ENCODE measurements around the gene MYO5C.
"Not testable (repeated sequence)": the region's sequence is repeated elsewhere in the genome, so short reads cannot be mapped to it uniquely, and the experiment has no call there.

Gene MYO5C

DNA sequence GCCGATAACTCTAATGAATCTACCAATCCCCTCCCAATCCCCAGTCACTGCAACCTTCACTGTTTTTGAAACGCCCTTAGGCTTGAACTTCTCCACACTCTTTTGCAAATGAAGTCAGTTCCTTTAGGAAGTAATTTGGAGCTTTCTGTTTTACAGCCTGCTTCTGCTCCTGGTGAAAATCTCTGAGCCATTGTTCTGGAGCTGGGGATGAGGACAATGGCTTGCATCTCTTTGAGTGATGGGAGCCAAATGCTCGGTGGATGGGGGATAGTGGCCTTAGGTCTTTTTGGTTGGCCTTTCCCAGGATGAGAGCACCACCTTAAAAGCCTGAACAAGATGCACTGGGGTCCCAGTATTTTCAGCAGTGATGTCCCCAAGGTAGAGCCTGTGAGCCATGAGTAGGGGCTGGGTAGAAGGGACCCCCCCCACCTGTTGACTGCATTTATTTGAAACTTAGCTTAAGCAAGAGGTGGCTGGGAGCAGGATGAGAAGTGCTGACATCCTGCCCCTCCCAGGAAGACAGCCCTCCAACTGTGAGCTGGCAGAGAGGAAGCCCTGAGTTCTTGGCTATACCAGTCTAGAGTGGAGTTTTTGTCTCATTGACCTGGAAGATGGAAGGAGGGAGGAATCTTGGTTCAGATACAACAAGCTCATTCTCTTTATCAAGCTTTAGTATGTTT, 7.6 kb upstream of the MYO5C start:
- no peak for DNase-seq

DNA sequence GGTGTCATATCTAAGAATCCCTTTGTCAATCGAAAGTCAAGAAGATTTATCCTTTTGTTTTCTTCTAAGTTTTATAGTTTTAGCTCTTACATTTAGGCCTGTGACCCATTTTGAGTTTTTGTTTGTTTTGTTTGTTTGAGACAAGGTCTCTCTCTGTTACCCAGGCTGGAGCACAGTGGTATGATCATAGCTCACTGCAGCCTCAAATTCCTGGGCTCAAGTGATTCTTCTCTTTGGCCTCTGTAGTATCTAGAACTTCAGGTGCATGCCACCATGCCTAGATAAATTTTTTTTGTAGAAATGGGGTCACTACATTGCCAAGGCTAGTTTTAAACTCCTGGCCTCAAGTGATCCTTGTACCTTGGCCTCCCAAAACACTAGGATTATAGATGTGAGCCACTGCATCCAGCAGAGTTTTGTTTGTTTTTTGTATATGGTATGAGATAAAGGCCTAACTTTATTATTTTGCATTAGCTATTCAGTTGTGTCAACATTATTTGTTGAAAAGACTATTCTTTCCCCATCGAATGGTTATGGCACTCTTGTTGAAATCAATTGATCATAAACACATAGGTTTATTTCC, 5.8 kb upstream of the MYO5C start:
- DNase-seq = no peak

DNA sequence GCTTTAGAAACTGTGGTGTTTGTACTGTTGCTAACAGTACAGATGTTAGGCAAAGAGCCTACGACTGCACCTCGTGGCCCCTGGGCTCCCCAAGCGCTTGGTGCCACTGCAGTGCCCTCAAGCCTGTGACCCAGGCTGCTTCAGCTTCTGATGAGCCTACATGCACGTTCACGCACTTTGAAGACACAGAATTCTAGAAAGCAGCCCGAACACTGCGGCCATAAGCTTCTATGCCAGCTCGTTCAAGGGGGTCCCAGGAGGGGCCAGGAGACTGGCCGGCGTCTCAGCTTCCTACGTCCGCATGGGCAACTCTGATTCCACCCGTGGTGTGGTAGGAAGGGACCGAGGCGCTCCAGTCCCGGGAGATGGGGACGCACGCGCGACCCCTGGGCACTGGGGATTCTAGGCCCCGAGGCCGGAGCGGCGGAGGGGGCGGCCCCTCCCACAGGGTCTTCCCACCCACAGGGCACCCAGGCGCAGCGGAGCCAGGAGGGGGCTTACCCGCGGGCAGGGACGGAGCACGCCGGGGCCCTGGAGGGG, 653 bp downstream of the MYO5C start:
- no peak for DNase-seq

DNA sequence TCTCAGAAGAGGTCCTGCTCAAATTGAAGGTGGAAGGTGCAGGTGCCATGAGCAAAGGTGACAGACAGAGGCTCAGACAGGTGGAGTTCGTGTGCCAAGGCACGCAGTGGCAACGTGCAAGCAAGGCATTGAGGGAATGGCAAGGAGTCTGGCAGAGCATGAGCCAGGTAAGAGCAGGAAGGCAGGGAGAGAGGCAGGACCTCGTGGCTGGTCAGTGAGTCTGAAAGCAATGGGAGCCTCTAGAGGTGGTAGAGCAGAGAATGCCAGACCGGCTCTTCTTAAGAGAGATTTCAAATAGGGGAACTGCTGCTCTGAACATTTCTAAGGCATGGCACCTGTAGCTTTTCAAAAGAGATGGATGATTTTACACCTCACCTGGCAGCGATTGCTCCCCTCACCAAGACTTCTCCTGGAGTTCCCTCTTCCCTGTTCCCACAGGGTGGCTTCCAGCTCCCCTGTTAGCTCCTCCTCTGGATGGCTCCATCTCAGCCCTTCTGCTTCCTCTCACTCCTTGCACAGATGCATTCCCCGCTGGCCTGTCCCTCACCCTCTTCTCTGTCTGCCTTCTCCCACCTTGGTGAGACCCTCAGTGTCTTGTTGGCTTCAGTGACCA, 2.7 kb downstream of the MYO5C start:
- no peak for DNase-seq

DNA sequence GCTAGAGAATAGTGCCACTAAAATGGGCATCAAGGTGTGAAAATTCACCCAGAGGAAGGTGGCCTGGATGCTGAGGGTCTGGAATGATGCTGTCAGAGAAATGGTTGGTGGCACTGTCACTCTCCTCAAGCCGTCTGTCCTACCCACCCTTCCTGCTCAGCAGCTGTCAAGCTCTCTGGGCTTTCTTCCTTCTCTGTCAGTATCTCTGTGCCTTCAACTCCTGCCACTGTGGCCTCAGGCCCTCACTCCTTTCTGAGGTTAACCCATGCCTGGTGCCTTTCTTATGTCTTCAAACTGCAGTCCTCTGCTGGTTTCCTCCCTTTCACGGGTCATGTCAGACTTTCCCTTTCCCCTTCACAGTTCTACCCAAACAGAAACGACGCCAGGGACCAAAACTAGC, 4.4 kb downstream of the MYO5C start:
- no peak for DNase-seq

DNA sequence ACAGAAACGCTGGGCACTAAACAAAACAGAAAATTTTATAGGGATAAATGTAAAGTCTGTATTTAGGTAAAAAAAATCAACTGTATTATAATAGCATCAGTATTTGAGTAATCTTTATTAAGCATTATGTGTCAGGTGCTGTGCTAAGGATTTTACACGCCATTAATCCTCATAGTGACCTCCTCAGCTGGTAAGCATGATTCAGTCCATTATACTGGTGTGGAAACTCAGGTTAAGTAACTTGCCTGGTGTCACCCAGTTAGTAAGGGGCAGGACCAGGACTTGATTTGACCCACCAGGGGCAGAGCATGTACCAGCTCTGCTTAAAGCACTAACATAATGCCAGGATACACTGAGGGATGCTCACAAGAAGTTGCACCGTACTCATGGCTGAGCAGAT, 4.8 kb downstream of the MYO5C start:
- DNase-seq = no peak

DNA sequence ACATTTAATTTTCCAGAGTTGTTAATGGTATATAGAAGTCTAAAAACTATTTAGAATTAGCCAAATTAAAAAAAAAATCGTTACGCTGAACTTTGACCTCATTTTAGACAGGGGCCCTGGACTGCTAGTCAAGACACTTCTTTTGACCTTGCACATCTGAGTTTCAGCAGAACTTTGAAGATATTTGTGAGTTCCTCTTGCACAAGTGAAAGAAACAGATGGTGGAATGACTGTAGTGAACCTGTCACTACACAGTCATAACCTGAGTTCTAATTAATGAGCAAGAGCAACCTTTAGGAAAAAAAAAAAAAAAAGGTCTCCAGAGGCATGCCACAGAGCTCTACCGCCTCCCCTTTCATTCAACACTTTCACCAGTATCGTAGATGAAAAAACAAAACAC, 5.3 kb downstream of the MYO5C start:
- no peak for DNase-seq

DNA sequence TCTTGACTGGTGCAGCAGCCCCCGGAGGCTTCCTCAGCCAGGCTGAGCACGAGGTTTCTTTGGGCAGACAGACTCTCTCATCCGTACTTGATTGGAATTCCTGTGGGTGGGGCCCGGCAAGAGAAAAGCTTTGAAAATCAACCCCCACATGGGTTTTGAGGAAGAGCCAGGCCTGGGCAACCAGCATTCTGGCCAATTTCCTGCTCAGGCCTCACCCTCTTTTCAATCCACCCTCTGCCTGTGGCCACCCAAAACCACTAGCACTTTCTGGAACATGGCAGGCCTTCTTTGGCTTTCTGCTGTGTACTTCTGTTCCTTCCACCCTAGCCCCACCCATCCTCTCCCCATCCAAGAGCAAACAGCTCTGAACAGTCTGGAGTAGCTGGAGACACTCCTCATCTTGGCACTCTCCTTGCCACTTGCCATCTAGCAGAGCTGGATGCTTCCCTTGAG, 5.9 kb downstream of the MYO5C start:
- DNase-seq = no peak

DNA sequence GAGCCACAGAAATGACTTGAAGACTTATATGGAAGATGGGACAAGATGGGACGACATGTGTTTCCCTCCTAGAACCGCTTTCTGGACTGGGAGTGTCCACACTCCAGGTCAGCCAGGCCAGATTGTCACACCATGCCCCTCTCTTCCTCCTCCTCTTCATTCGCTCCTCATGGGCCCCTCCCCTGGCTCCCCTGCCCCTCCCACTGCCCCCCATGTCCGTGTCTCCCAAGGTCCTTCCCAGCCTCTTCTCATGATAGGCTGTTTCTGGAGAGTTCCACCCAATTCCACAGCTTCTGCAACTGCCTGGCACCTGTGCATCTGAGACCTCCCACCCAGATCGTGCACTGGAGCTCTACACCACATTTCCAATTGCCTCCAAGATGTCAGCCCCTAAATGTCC, 6.6 kb downstream of the MYO5C start:
- no peak for DNase-seq

DNA sequence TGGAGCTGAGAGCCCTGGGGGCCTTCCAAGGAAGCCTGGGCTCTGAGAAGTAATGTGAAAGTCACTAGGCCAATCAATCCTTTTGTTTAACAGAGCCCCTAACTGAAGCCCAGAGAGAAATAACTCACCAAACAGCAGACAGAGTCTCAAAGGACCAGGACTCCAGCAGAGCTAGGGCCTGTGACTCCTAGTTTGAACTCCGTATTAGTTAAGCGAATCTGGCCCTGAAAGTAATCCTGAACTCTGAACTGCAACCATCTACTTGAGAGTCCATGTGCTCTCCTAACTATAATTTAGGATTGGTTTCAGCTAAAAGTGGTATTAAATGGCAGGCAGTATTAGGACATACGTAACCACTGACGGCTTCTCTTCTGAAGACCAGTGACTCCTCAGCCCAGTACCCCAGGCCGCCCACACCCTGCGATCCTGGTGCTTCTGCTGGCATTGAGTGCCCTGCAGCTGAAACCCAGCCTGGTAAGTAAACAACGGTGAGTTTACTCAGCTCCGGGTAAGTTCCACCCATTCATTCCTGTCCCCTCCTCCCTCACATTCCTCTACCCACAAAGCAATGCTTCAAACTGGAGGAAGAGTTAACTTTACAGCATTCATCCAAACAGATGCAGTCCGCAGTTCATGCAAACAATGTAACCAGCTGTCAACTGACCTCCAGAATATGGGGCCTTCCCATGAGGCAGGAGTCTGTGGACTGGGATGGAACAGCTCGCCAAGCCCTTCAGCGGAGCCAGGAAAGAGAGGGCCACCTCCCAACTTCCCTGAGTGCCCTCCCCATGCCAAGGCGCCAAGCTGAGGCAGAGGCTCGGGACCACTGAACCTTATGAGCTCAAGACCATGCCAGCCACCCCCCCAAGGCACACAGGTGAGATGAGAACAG, 7.3 kb downstream of the MYO5C start:
- no peak for DNase-seq

DNA sequence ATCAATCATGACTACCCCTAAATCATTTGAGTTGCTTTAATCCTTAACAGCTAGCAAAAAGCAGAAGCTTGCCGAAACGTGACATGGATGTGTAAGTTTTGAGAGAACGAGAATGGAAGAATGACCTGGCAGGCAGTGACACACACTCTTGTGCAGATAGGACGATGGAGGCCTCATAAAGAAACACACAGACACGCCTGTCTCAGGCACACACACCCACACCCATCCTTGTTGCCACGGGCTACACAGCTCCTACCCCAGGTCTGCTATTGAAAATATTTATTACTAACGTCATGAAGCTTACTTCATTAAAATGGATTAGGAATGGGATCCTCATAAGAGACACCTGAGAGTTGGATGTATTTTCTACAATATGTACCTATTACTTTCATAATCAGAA, 8.5 kb downstream of the MYO5C start:
- DNase-seq = no peak

DNA sequence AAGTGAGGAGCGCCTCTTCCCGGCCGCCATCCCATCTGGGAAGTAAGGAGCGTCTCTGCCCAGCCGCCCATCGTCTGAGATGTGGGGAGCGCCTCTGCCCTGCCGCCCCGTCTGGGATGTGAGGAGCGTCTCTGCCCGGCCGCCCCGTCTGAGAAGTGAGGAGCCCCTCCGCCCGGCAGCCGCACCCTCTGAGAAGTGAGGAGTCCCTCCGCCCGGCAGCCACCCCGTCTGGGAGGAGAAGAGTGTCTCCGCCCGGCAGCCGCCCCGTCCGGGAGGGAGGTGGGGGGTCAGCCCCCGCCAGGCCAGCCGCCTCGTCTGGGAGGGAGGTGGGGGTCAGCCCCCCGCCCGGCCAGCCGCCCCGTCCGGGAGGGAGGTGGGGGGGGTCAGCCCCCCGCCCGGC, 9.7 kb downstream of the MYO5C start:
- not testable (repeated sequence) for DNase-seq

DNA sequence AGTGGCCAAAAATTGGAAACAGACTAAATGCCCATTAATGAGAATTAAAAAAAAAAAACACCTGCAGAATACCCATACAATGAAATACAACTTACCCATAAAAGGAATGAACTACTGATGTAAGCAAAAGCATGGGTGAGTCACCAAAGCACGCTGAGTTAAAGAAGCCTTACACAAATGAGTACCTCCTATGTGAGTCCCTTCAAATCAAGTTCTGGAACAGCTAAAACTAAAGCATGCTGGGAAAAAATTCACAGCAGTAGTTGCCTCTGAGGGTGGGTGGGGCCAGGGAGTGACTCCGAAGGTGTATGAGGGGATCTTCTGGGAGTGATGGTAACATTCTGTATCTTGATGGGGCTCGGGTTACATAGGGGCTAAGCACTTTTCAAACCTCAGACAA, 11.4 kb downstream of the MYO5C start:
- DNase-seq = no peak

DNA sequence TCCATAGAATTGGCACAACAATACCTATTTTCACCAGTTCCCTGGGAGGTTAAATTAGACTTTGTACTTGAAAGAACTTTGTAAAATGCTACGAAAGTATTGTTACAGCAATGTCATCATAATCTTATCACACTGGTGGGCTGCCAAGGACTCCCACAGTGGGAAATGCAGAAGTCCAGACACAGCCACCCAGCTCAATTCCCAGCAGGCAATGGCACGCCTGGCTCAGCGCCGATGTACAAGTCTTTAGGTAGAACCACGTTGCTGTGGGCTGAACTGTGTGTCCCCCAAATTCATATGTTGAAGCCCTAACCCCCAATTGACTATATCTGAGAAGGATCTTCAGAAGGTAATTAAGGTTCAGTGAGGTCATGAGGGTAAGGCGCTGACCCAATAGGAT, 12.3 kb downstream of the MYO5C start:
- DNase-seq = no peak

DNA sequence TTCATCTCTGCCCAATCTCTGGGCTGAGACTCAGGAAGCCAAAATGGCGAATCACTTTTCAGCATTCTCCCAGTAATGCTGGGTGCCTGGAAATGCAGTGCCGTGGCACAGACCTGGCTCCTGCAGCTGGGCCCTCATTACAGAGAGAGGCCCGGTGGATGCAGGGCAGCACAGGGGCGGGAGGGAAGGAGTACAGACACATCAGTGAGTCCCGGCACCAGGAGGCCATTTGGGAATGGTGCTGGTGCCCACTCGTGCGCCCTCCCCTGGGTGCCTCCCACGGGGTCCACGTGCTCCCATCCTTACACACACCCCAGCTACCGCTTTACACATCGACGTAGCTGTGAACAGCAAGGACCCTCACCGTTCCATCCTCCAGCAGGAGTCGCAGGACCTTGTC, 13.2 kb downstream of the MYO5C start:
- no peak for DNase-seq

DNA sequence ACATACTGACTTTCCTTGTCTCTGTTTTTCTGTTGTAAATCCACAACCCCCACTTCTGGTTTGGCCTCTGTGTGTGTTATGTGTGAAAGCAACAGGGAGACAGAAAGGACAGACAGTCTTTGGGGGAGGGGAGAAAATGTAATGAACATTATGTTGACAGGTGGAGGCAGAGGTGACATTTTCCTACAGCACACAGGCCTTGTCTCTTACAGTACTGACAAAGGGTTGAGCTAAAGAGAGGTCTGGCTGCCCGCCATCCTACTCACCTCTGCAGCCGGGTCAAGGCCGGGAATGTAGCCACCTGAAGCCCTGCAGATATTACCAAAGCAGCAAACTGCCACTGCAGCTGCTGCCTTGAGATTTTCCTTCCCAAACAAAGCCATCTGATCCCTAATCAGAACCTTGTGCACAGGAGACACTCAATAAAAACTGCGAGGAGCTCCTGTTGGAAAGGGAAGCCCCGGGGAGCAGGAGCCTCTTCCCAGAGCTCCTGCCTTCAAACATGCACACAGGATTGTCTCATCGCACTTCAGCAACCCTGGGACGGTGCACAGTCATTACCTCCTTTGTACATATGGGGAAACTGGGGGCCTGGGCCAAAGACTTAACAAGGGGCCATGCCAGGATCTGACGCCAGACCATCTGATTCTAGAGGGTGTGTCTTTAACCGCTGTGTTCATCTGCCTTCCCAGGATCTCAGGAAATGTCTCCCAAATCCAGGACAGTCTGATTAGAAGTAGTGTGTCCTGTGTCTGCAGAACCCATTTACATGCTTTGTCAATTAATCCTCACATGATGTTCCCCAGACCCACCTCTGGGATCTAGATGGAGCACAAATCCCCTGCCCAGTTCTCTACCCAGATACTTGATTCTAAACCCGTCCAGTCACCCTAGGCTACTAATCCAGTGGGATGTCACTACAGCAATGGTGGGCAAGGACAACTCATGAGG, 14.2 kb downstream of the MYO5C start:
- no peak for DNase-seq

DNA sequence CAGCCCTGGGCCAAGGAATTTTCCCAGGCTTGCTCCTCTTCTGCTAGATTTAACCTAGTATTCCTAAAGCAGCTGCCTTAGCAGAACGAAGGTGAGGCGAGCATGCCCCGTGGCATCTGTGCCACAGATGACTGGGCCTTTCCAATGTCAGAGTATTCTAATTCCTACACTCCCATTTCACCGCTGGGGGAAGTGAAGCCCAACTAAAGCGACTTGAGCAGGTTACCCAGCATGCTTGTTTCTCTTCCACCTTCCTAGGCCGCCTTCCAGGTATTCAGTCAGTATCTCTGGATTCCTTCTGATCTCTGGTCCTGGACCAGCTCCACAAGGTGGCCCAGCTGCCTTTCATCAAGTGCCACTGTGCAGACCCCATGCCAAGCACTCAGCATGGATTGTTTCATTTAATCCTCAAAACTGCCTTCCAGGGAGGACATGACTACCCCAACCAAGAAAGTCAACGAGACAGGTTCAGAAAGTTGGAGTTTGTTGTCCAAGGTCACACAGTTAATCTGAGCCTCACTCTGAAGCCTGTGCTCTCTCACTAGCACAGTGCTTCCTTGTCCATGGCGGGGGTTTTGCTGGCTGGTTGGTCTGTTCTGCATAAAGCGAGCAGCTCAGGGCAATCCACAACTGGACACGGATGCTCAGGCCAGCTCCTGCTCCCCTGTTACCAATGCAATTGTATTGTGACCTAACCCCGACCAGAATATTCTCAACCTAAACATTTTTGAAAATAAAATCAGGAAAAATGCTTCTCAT, 15.1 kb downstream of the MYO5C start:
- no peak for DNase-seq

DNA sequence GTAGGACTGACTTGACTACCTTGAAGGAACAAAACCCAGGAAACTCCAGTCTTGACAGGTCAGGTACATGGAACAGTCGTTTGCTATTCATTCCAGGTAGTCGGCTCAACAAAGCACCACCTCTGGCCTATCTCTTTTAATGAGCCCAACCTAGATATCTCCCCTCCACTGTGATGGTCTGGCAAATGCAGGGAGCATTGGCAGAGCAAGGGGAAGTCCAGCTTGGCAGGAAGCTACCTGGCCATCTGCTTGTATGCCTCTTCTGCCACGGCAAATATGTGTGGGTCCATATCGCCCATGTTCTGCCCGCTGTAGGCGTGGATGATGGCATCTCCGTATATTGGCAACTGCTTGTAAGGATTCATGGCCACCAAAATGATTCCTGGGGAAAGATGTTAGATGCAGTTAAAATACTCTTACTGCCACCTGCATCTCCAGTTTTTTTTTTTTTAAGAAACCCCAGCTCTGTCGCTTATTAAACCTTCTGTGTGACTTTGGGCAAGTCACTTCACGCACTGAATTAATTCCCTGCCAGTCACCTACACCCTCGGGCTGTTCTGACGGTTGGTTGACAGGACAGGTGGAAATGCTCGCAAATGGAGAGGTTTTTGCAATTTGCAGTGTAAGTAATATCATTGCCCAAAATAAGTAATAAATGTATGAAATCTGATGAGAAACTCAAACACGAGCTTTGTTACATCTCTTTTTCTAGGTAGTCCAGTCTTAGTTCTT, 16.8 kb downstream of the MYO5C start:
- DNase-seq = no peak

DNA sequence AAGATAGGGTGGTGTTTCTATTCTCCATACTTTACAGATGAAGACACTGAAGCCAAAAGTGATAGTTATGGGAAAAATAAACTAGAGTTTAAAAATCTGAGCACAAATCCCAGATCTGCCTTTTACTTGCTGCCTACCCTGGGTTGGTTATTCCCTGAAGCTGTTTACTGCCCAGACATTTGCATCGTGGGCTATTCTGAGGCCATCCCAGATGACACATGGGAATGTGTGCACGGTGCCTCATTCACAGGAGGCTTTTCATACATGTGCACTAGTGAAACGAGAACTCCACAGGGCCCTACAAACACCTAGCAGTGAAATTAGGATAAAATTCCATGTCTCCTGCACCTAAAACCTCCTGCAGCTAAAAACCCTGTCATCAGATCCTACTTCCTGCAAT, 17.5 kb downstream of the MYO5C start:
- DNase-seq = no peak

DNA sequence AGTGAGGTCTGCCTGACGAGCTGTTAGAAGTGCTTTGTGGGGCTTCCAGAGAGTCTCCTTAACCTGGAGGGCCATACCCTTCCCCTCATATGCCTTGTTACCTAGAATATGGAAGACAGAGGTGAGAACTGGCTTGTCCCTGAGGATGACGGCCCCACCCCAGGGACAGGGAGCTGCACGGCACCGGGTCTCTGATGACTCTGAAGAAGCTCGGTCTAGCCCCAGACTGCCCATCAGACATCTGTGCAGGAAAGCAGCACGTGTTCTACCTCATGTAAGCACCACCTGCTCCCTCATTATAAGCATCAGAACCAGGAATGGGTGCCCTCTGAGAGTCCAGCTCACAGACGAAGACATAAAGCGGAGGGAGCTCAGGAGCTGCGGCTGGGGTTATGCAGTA, 18.0 kb downstream of the MYO5C start:
- no peak for DNase-seq
